Psoas muscle (tissue), 8 donors: Measurements from ENCODE around the gene MSANTD2. TPM values are rescaled to one million over a fixed set of nuclear protein-coding genes. Genes with fewer than 3 reads are reported as not detected.

Experiments
- ATAC-seq, 4 donors: fragments of 200-7000 bp; cut with Tn5 transposase; one replicate each; pipeline ENCODE4 v1.9.1; 2020; ENCODE audit warnings: moderate library complexity in 3 of 4, mild to moderate bottlenecking in 2 of 4
- DNase-seq, 2 donors: peaks; one replicate each; pipeline ENCODE4 v3.0.0-alpha.2; 2020
- H3K27ac ChIP-seq: fragments of 200-600 bp; one replicate; pipeline ENCODE4 v1.8.0; 2022
- H3K27me3 ChIP-seq, 3 donors: fragments of 200-600 bp in 1 of 3; one replicate each; pipeline versions ENCODE4 v1.6.1 to v1.8.0; 2013 to 2022; ENCODE audit warnings: low read length in 2 of 3, mild to moderate bottlenecking in 2 of 3, moderate library complexity in 1 of 3; ENCODE audit not compliant: insufficient read depth in 3 of 3
- H3K36me3 ChIP-seq, 2 donors: fragments of 200-600 bp in 1 of 2; one replicate each; pipeline versions ENCODE4 v1.6.1 to v1.8.0; 2013 to 2022; ENCODE audit warnings: low read depth in 1 of 2, mild to moderate bottlenecking in 1 of 2, moderate library complexity in 1 of 2; ENCODE audit not compliant: insufficient read depth in 1 of 2
- H3K4me1 ChIP-seq: fragments of 200-600 bp; one replicate; pipeline ENCODE4 v1.8.0; 2022
- H3K4me3 ChIP-seq: fragments of 200-600 bp; one replicate; pipeline ENCODE4 v1.8.0; 2022; ENCODE audit warnings: mild to moderate bottlenecking
- H3K9me3 ChIP-seq: fragments of 200-600 bp; one replicate; pipeline ENCODE4 v1.8.0; 2022
- CTCF ChIP-seq: fragments of 200-600 bp; IDR thresholded peaks from one replicate; pipeline ENCODE4 v1.8.0; 2022; ENCODE audit warnings: antibody characterized with exemption
- WGBS, 3 donors: extraction: QIAGEN DNeasy Blood & Tissue Kit; methylation state at CpG; one replicate each; pipeline versions ENCODE4 v1.1.6 to v1.1.7; 2013; 5-methylcytosine and 5-hydroxymethylcytosine counted together
- intact Hi-C, 2 donors: fragments of 100-400 bp; cut with DNase I; formaldehyde crosslinking; loops; one replicate each; pipeline versions ENCODE4 v1.11.0 to v1.14.2; 2022
- polyA plus RNA-seq, 3 donors: library from polyadenylated mRNA; stranded (reverse); fragments of 200-250 nt; gene quantifications; one replicate each; pipeline ENCODE4 v1.2.3, GENCODE V29; 2013
- total RNA-seq, 4 donors: library from RNA; stranded (reverse); fragmentation: NEBNext Ultra II Directional in 2 of 4; extraction: Animal tissue kit (Norgen Biotek cat#: 25700) in 2 of 4; gene quantifications; one replicate each; pipeline versions ENCODE4 v1.2.1 to v1.2.4, GENCODE V29; 2021 to 2023
- donor health status: healthy with polysubstance abuse.
- donor health status: DM: no; HTN: no; CAD: no; lungs with moderate emphysema.
- donor health status: Bipolar disorder and iron deficiency.
- donor health status: healthy.
- donor health status: DM: yes; HTN: yes; CAD: no.
- donor health status: DM: no; HTN: no; CAD: no.
- donor health status: DM: no; HTN: no; CAD: no.
- donor health status: DM: yes; HTN: yes; CAD: no.

MSANTD2 gene
- total and polyA plus RNA-seq, 7 donors, result 2.8 to 5.4 (median 4.0) TPM

- no peak for TF ChIP-seq CTCF
- no peak overlapping the region for H3K27ac ChIP-seq
- DNase-seq (no peak), ATAC-seq (no peak)
- H3K9me3 ChIP-seq, result no peaks in the 10 kb centered on the region
- peaks cover 0 to 40% (median 5%) of the 10 kb centered on the region in 3 donors for H3K27me3 ChIP-seq
- no peak overlapping the region for H3K4me3 ChIP-seq
- intact Hi-C loops, result no loop called here
- WGBS, 3 donors, result 63 to 82% (median 72%) methylated on average over 3 of the region's 3 CpGs
- H3K4me1 ChIP-seq, result no peaks in the 10 kb centered on the region
- H3K36me3 ChIP-seq, result no peaks in the 10 kb centered on the region
Measured at GRCh38 chr11:124817036-124817435, 16.8 kb upstream of the MSANTD2 start.

GRCh38 chr11:124814739-124815138, 14.5 kb upstream of the MSANTD2 start:
- no peak for TF ChIP-seq CTCF
- H3K9me3 ChIP-seq, result no peaks in the 10 kb centered on the region
- H3K4me1 ChIP-seq, result no peaks in the 10 kb centered on the region
- H3K27ac ChIP-seq, result no peak overlapping the region
- WGBS, 3 donors, result 91 to 100% (median 93%) methylated on average over 1 of the region's 1 CpG
- H3K36me3 ChIP-seq, result no peaks in the 10 kb centered on the region
- no peak for DNase-seq
- ATAC-seq, result no peak
- no peak overlapping the region for H3K4me3 ChIP-seq
- peaks cover 0 to 31% (median 5%) of the 10 kb centered on the region in 3 donors for H3K27me3 ChIP-seq
- intact Hi-C loops, result no loop called here

- Histone ChIP-seq H3K4me3 (no peak overlapping the region), H3K36me3 (peaks cover 0 to 11% of the 10 kb centered on the region in 2 donors), H3K27me3 (peaks cover 0 to 17% (median 2%) of the 10 kb centered on the region in 3 donors), H3K4me1 (no peaks in the 10 kb centered on the region), H3K27ac (no peak overlapping the region), H3K9me3 (no peaks in the 10 kb centered on the region)
- ATAC-seq, result no peak
- 0 to 63% (median 42%) methylated on average over 1 of the region's 1 CpG for WGBS, 3 donors
- DNase-seq, result no peak
- intact Hi-C loops, result no loop called here
- no peak for TF ChIP-seq CTCF
Measured at GRCh38 chr11:124812876-124813275, 12.7 kb upstream of the MSANTD2 start.

GRCh38 chr11:124811399-124812125, 11.4 kb upstream of the MSANTD2 start:
- H3K4me3 ChIP-seq, result no peak overlapping the region
- peaks cover 0 to 5% (median 0%) of the 10 kb centered on the region in 3 donors for H3K27me3 ChIP-seq
- 80 to 88% (median 85%) methylated on average over 10 of the region's 10 CpGs for WGBS, 3 donors
- DNase-seq, result no peak
- H3K4me1 ChIP-seq, result no peaks in the 10 kb centered on the region
- no peaks in the 10 kb centered on the region for H3K9me3 ChIP-seq
- no peak for ATAC-seq
- no peak overlapping the region for H3K27ac ChIP-seq
- H3K36me3 ChIP-seq, result peaks cover 3 to 24% of the 10 kb centered on the region in 2 donors
- intact Hi-C loops, result no loop called here
- TF ChIP-seq CTCF, result no peak
